Osteocyte (in vitro differentiated cells): ENCODE results near the gene SYS1. TPM values are rescaled to one million over a fixed set of nuclear protein-coding genes. Genes with fewer than 3 reads are reported as not detected.

Experiments used
- DNase-seq: peaks from one replicate; pipeline ENCODE4 v3.0.0; 2021; ENCODE audit warnings: mixed read lengths; ENCODE audit not compliant: unreplicated experiment; ENCODE audit errors: extremely low spot score
- H3K27ac Mint-ChIP-seq: one replicate; pipeline ENCODE4 v1.8.0; 2021; ENCODE audit warnings: mild to moderate bottlenecking, mixed read lengths; ENCODE audit not compliant: unreplicated experiment
- H3K27me3 Mint-ChIP-seq: one replicate; pipeline ENCODE4 v1.8.0; 2021; ENCODE audit warnings: mixed read lengths; ENCODE audit not compliant: unreplicated experiment
- H3K36me3 Mint-ChIP-seq: one replicate; pipeline ENCODE4 v1.8.0; 2021; ENCODE audit warnings: mixed read lengths; ENCODE audit not compliant: unreplicated experiment
- H3K4me1 Mint-ChIP-seq: one replicate; pipeline ENCODE4 v1.8.0; 2021; ENCODE audit warnings: mixed read lengths; ENCODE audit not compliant: unreplicated experiment
- H3K4me3 Mint-ChIP-seq: one replicate; pipeline ENCODE4 v1.8.0; 2021; ENCODE audit warnings: mild to moderate bottlenecking, moderate library complexity, mixed read lengths; ENCODE audit not compliant: unreplicated experiment
- H3K9me3 Mint-ChIP-seq: one replicate; pipeline ENCODE4 v1.8.0; 2021; ENCODE audit warnings: mixed read lengths; ENCODE audit not compliant: unreplicated experiment
- total RNA-seq: library from RNA; stranded (reverse); gene quantifications from 2 replicates; pipeline ENCODE4 v1.2.1, GENCODE V29; 2021
- TF ChIP-seq, protein P1 (sequence below): fragments of 200-600 bp; sonication (generic); IDR thresholded peaks from 2 replicates; pipeline ENCODE4 v1.5.0; 2021; ENCODE audit warnings: antibody characterized with exemption, mild to moderate bottlenecking, moderate library complexity

SYS1 gene
- total RNA-seq, 1 donor from 2014 or later, result 23.7 TPM

DNA sequence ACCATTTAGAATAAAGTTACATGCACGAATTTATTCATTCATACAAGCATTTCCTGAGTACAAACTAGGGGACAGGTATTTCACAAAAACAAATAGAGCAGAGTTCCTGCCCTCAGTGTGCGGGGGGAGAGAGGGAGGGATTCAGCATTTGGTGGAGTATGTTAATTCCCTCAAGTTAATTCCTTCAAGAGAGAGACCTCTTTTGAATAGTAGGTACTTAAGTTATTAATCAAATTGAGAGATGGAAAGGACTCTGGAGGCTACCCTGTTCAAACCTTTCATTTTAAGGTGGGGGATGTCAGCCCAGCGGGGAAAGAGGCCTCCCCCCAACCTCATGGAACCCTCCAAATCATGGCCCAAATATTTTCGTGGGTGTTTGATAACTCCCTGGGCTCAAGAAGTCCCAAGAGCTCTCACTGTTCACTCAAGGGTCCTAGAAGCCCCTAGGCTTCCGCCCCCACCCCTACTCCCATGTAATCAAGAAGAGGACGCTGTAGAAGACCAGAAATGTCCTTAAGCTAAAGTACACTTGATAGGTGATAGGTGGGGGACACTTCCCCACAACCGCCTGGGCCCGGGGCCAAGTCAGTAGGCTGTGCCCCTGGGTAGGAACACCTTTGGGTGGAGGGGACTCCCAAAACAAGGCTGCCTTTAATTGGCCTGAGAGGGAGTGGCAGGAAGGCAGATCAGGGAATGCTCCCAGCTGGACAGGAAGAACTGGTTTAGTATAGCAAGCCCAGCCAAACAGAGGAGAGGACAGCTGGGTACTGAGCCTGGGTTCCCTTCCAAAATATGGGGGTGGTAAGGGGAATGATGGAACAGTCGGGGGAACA, 17.6 kb upstream of the SYS1 start:
- Mint-ChIP-seq H3K9me3 (no peaks in the 10 kb centered on the region), H3K4me3 (peak overlapping the region; percentile 30), H3K36me3 (peaks cover 1% of the 10 kb centered on the region), H3K4me1 (peaks cover 78% of the 10 kb centered on the region), H3K27me3 (no peaks in the 10 kb centered on the region), H3K27ac (peak overlapping the region; percentile 89)
- TF ChIP-seq, protein P1, sequence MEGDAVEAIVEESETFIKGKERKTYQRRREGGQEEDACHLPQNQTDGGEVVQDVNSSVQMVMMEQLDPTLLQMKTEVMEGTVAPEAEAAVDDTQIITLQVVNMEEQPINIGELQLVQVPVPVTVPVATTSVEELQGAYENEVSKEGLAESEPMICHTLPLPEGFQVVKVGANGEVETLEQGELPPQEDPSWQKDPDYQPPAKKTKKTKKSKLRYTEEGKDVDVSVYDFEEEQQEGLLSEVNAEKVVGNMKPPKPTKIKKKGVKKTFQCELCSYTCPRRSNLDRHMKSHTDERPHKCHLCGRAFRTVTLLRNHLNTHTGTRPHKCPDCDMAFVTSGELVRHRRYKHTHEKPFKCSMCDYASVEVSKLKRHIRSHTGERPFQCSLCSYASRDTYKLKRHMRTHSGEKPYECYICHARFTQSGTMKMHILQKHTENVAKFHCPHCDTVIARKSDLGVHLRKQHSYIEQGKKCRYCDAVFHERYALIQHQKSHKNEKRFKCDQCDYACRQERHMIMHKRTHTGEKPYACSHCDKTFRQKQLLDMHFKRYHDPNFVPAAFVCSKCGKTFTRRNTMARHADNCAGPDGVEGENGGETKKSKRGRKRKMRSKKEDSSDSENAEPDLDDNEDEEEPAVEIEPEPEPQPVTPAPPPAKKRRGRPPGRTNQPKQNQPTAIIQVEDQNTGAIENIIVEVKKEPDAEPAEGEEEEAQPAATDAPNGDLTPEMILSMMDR, result no peak
- DNase-seq, result no peak

DNA sequence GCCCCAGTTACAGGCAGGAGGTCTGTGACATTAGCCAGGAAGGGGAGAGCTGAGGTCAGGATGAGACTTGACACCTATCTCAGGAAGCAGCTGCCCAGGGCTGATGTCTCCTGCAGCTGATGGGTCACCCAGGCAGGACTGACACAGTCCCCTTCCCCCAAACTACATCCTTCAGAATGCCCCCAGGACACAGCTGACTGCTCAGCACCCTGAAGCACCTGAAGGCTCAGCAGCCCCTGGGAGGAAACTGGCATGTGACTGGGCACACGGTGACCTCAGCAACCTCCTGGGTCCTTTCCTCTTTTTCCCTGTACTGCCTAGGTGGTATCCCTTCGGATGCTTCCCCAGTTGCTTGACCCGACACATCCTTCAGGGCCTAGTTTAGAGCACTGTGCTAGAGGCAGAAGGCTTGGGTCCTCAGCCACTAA, 16.7 kb upstream of the SYS1 start:
- TF ChIP-seq, protein P1, result no peak
- Mint-ChIP-seq H3K4me3 (peak overlapping the region; percentile 80), H3K36me3 (no peaks in the 10 kb centered on the region), H3K27ac (peak overlapping the region; percentile 52), H3K27me3 (no peaks in the 10 kb centered on the region), H3K9me3 (no peaks in the 10 kb centered on the region), H3K4me1 (peaks cover 69% of the 10 kb centered on the region)
- DNase-seq, result no peak

DNA sequence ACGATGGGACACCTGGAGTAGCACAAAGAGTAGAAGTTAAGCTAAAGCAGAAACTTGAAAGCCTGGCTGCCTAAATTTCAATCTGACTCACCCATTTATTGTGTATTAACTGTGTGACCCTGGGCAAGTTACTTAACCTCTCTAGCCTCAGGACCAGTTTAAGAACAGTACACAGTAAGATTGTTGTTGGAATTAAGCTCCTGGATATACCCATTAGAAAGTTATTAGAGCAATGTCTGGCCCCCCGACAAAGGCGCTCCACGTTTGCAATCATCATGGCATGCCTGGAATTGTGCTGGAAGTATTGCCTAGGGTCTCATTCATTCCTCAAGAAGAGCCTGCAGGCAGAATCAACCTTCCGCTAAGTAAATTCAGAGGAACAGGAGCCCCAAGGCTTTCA, 16.1 kb upstream of the SYS1 start:
- Mint-ChIP-seq H3K4me1 (peaks cover 64% of the 10 kb centered on the region), H3K27me3 (no peaks in the 10 kb centered on the region), H3K4me3 (peak overlapping the region; percentile 80), H3K36me3 (no peaks in the 10 kb centered on the region), H3K9me3 (no peaks in the 10 kb centered on the region), H3K27ac (peak overlapping the region; percentile 80)
- no peak for DNase-seq
- TF ChIP-seq, protein P1, result no peak

DNA sequence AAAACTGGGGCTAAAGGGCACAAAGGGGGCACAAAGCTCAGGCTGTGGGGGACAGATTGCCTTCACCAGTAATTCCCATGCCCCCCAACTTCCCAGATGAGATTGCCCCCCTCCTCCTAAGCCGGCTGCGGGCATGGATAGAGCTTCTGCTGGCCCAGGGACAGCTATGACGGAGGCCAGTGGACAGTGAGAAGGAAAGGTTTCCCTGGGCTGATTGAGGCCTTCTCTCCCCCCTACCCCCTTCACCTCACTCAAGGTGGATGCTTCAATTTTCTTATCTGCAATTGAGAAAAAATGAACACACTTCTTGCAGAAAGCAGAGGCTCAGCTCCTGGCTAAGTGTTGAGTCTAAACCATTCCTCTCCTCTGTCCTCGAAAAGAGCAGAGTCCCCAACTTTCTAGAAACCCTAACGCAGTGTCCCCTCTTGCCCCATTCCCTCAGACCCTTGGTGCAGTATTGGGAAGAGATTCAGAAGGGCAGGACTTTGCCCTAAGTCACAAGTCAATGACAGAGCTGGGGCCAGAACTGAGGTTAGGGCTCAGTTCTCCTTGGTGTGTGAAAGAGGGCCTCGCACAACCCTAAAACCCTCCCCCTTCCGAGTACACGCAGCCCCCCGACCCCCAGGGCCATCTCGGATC, 15.5 kb upstream of the SYS1 start:
- DNase-seq, result no peak
- H3K9me3 Mint-ChIP-seq, result no peaks in the 10 kb centered on the region
- TF ChIP-seq, protein P1, result no peak
- H3K27ac Mint-ChIP-seq, result peak overlapping the region; percentile 80
- H3K36me3 Mint-ChIP-seq, result no peaks in the 10 kb centered on the region
- peaks cover 58% of the 10 kb centered on the region for H3K4me1 Mint-ChIP-seq
- no peaks in the 10 kb centered on the region for H3K27me3 Mint-ChIP-seq
- peak overlapping the region; percentile 80 for H3K4me3 Mint-ChIP-seq
